Muscle layer of duodenum (tissue), 2 donors: ENCODE results near the gene TBPL2.
"Not testable (repeated sequence)": the region's sequence is repeated elsewhere in the genome, so short reads cannot be mapped to it uniquely, and the experiment has no call there.

Source experiments
- H3K27ac ChIP-seq: one replicate; pipeline ENCODE4 v1.7.0; 2013; ENCODE audit warnings: mild to moderate bottlenecking, low read length
- H3K27me3 ChIP-seq: one replicate; pipeline ENCODE4 v1.7.0; 2013; ENCODE audit warnings: low read depth, mild to moderate bottlenecking, control low read depth, low read length
- H3K36me3 ChIP-seq, 2 donors: one replicate each; pipeline ENCODE4 v1.7.0; 2013; ENCODE audit warnings: low read length in 2 of 2, control low read depth in 1 of 2, mild to moderate bottlenecking in 1 of 2; ENCODE audit not compliant: insufficient read depth in 2 of 2, control insufficient read depth in 1 of 2
- H3K4me1 ChIP-seq, 2 donors: one replicate each; pipeline ENCODE4 v1.7.0; 2013; ENCODE audit warnings: low read length in 2 of 2, mild to moderate bottlenecking in 2 of 2, control low read depth in 1 of 2, moderate library complexity in 1 of 2; ENCODE audit not compliant: insufficient read depth in 2 of 2, control insufficient read depth in 1 of 2
- H3K4me3 ChIP-seq, 2 donors: one replicate each; pipeline ENCODE4 v1.7.0; 2013; ENCODE audit warnings: low read length in 2 of 2, low read depth in 1 of 2, mild to moderate bottlenecking in 1 of 2
- H3K9me3 ChIP-seq, 2 donors: one replicate each; pipeline ENCODE4 v1.7.0; 2013; ENCODE audit warnings: low read length in 2 of 2, control low read depth in 1 of 2, mild to moderate bottlenecking in 1 of 2; ENCODE audit not compliant: control insufficient read depth in 1 of 2
- donor health status: healthy.

Gene TBPL2

DNA sequence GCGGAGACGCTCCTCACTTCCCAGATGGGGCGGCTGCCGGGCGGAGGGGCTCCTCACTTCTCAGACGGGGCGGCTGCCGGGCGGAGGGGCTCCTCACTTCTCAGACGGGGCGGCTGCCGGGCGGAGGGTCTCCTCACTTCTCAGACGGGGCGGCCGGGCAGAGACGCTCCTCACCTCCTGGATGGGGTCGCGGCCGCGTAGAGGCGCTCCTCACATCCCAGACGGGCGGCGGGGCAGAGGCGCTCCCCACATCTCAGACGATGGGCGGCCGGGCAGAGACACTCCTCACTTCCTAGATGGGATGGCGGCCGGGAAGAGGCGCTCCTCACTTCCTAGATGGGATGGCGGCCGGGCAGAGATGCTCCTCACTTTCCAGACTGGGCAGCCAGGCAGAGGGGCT is 16.0 kb upstream of the TBPL2 start:
- not testable (repeated sequence) for H3K27ac ChIP-seq, H3K4me3 ChIP-seq, H3K36me3 ChIP-seq, H3K9me3 ChIP-seq, H3K27me3 ChIP-seq
- peaks cover 11 to 13% of the 10 kb centered on the region in 2 donors for H3K4me1 ChIP-seq

DNA sequence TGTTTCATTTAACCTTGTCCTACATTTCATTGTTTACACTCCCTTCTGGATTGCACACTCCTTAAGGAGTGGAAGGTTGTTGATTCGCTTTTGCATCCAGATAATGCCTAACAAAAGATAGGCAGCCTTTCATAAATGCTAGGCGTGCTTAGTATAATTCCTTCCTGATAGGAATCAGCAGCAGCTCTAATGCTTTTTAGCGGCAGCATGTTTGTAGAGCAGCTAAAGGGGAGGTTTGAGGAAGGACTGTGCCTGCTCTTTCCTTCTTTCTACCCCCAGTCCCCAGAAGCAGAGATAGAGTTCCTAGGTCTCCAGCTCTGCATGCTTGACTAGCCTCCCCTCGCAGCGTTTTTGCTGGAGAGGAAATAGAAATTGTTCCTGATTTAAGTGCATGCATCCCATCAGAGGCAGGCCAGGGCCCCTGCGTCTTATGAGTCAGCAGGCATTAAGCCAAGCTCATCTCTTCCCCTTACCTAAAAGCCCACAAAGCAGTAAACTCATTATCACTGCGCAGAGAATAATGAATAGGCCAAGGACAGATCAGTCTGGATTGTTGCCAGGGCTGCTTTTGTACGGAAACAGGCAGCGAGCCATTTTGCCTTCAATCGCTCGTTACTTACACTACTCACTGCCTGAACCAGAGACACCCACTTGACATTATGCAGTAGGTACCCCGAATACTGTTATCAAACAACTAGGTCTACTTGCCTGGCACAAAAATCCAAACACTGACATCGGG is 14.0 kb upstream of the TBPL2 start:
- Histone ChIP-seq H3K36me3 (no peaks in the 10 kb centered on the region), H3K27ac (no peak overlapping the region), H3K4me3 (no peak overlapping the region), H3K9me3 (no peaks in the 10 kb centered on the region), H3K27me3 (no peaks in the 10 kb centered on the region), H3K4me1 (peaks cover 11 to 13% of the 10 kb centered on the region in 2 donors)

DNA sequence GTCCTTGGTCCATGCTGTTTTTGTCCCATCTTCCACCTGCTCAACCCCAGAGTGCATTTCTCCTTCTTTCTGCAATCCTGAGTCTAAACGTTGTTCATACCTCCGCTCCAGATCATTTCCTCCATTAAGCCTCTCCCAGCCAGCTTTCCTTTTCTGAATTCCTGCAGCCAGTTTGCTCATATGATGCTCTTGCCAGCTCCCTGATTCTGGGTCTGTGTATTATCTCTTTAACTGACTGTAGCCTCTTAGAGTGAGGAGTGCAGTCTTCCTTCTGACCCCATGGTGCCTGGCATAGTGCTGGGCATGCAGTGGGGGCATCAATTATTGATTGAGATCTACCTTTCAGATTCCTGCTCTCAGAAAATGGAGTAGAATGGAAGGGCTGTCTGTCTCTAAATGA is 11.5 kb upstream of the TBPL2 start:
- Histone ChIP-seq H3K4me3 (no peak overlapping the region), H3K9me3 (no peaks in the 10 kb centered on the region), H3K27me3 (no peaks in the 10 kb centered on the region), H3K36me3 (no peaks in the 10 kb centered on the region), H3K4me1 (peaks cover 11 to 13% of the 10 kb centered on the region in 2 donors), H3K27ac (no peak overlapping the region)

DNA sequence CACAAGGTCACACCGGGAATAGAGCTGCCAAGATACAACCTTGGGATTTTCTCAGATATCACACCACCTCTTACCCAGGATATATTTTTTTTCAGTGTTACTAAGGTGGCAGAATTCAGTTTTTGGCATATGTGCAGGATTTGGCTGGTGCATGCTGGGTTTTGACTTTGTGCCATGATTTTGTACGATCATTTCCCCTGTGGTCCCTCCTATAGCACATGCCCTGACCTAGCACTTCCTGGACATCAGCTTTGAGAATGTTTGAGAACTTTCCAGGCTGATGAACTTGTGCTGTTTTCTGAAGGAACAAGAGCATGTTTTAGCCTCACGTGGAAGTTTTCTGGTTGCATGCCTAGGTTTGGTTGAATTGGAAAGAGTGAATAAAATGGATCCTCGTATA is 11.0 kb upstream of the TBPL2 start:
- Histone ChIP-seq H3K27me3 (no peaks in the 10 kb centered on the region), H3K4me1 (peaks cover 11 to 13% of the 10 kb centered on the region in 2 donors), H3K36me3 (no peaks in the 10 kb centered on the region), H3K9me3 (no peaks in the 10 kb centered on the region), H3K27ac (no peak overlapping the region), H3K4me3 (no peak overlapping the region)

DNA sequence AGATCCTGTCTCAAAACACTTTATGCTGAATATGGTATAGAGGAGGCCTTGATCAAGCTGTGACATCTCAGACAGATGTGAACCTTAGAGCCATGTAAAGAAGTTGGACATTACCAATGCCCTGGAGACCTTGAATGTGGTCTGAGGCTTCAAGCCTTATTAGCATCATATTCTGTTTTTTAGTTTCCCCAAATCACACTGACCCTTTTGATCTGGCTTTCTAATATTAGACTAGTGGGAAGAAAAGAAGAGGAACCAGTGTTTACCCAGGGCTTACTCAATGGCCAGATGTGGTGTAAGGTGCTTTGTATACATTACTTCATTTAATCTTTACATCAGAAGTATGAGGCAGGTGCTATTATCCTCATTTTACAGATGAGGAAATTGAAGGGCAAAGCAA is 10.6 kb upstream of the TBPL2 start:
- Histone ChIP-seq H3K4me3 (no peak overlapping the region), H3K36me3 (no peaks in the 10 kb centered on the region), H3K27me3 (no peaks in the 10 kb centered on the region), H3K27ac (no peak overlapping the region), H3K9me3 (no peaks in the 10 kb centered on the region), H3K4me1 (peaks cover 11 to 13% of the 10 kb centered on the region in 2 donors)

DNA sequence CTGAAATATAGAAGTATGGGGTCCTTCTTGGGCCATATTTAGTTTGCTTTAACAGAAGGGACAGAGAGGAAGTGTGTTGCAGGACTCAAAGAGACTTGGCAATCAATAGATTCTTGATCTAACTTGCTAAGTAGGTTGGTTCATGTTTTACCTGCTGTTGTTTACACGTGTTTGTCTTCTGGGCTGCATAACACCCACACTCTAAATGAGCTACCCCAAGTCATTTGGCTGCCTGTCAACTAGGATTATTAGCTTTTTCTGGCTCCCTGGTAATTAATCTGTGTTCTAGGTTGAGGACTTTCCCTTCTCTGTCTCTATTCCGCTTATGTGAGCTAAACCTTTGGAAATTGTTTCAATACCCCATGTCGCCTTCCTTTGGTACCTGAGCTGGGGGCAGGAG is 10.1 kb upstream of the TBPL2 start:
- H3K4me1 ChIP-seq, result peaks cover 11 to 13% of the 10 kb centered on the region in 2 donors
- no peak overlapping the region for H3K4me3 ChIP-seq
- no peak overlapping the region for H3K27ac ChIP-seq
- H3K36me3 ChIP-seq, result no peaks in the 10 kb centered on the region
- H3K9me3 ChIP-seq, result no peaks in the 10 kb centered on the region
- H3K27me3 ChIP-seq, result no peaks in the 10 kb centered on the region

DNA sequence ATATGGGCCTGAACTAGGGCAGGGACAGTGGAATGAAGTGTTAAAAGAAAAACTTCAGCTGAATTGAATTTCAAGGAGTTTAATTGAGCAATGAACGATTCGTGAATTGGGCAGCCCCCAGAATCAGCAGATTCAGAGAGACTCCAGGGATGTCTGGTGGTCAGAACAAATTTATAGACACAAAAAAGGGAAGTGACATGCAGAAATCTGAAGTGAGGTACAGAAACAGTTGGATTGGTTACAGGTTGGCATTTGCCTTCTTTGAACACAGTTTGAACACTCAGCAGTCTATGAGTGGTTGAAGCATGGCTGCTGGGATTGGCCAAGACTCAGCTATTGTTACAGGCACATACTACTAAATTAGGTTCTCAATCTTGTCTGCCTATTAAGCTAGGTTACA is 9.7 kb upstream of the TBPL2 start:
- Histone ChIP-seq H3K36me3 (no peaks in the 10 kb centered on the region), H3K4me3 (no peak overlapping the region), H3K27me3 (no peaks in the 10 kb centered on the region), H3K9me3 (no peaks in the 10 kb centered on the region), H3K4me1 (peaks cover 11 to 13% of the 10 kb centered on the region in 2 donors), H3K27ac (no peak overlapping the region)

DNA sequence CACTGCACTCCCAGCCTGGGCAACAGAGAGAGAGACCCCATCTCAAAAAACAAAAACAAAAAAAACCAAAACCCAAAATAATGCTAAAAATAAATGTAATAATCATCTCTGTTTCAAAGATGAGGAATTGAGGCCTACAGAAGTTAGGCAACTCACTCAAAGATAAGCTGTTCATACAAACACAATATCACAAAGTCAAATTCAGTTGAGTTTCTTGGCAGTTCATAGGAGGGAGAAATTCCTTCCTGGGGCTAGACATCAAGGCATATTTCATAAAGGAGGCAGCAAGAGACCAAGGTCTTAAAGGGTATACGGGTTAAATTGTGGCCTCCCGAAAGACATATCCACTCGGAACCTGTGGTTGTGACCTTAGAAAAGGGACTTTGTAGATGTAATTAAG is 8.7 kb upstream of the TBPL2 start:
- no peaks in the 10 kb centered on the region for H3K36me3 ChIP-seq
- no peaks in the 10 kb centered on the region for H3K27me3 ChIP-seq
- peaks cover 4 to 6% of the 10 kb centered on the region in 2 donors for H3K4me1 ChIP-seq
- H3K4me3 ChIP-seq, result no peak overlapping the region
- no peak overlapping the region for H3K27ac ChIP-seq
- H3K9me3 ChIP-seq, result no peaks in the 10 kb centered on the region

DNA sequence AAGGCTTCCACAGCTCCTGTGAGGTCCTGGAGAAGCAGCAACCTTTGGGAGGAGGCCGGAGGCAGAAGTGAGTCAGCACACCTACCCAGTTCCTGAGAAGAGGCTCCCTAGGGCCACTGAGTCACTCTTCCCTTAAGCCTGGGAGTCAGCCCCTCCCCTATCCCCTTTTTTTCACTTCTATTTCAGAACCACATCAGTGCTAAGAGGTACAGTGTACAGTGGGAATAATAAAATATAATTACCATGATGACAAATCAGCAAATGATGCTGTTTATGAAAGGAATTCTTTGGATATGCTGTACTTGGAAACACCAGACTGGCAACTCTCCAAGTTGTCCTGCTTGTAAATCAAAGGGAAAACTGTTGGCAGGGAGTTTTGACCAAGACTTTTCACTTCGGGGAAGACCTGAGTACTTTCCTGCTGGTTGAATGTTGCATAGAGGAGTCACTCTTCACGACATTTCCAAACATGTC is 7.8 kb upstream of the TBPL2 start:
- no peaks in the 10 kb centered on the region for H3K27me3 ChIP-seq

DNA sequence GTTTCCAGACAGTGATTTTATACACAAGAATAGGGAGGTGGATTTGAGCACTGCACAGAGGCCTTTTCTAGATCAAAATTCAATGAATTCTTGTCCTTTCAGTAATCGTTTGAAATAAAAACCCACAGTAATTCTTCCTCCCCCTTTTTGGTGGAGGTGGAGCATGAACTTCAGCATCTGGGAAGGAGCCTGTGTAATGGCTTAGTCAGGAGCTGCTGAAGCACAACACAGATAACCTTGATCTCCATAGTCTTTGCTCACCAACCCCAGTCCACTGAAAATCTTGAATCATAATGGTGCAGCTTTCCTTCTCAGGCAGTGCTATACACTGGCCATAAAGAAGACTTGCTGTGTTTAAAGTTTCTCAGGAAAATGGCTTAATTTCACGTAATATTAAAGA is 6.4 kb upstream of the TBPL2 start:
- Histone ChIP-seq H3K27me3 (no peaks in the 10 kb centered on the region), H3K4me3 (no peak overlapping the region), H3K36me3 (no peaks in the 10 kb centered on the region), H3K4me1 (peaks cover 0 to under 1% of the 10 kb centered on the region in 2 donors), H3K9me3 (no peaks in the 10 kb centered on the region), H3K27ac (no peak overlapping the region)

More for the DNA sequence above, 7.8 kb upstream of the TBPL2 start:
- Histone ChIP-seq H3K4me3 (no peak overlapping the region), H3K9me3 (no peaks in the 10 kb centered on the region), H3K27ac (no peak overlapping the region), H3K36me3 (no peaks in the 10 kb centered on the region), H3K4me1 (peaks cover 0 to 4% of the 10 kb centered on the region in 2 donors)

DNA sequence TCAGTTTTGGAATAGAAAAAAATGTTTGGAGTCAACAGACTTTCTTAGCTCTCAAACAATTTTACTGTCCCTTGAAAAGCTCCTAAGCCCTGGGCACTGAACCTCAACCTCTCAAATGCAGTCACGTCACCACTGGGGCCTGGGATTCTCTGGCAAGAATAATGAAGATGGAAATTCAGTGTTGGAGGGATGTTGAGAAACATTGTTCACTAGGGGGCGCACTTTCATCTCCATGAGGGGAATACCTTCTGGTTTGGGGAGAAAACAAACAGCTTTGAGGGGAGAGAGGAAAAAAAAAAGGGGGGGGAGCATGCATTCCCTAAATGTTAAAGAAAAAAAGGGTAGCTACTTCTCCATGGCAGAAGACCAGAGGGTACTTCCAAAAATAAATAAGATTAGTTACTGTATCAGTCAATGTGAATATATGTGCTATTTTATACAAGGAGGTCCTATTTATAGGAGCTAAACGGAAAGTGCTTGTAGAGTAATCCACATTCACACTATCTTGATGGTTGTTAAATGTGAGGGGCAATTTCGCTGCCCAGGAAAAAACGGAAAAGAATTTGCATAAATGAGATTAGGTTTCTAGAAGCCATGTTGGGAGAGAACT is 5.8 kb upstream of the TBPL2 start:
- H3K4me1 ChIP-seq, result no peaks in the 10 kb centered on the region
- H3K9me3 ChIP-seq, result no peaks in the 10 kb centered on the region
- H3K4me3 ChIP-seq, result no peak overlapping the region
- H3K36me3 ChIP-seq, result no peaks in the 10 kb centered on the region
- H3K27ac ChIP-seq, result no peak overlapping the region
- no peaks in the 10 kb centered on the region for H3K27me3 ChIP-seq

DNA sequence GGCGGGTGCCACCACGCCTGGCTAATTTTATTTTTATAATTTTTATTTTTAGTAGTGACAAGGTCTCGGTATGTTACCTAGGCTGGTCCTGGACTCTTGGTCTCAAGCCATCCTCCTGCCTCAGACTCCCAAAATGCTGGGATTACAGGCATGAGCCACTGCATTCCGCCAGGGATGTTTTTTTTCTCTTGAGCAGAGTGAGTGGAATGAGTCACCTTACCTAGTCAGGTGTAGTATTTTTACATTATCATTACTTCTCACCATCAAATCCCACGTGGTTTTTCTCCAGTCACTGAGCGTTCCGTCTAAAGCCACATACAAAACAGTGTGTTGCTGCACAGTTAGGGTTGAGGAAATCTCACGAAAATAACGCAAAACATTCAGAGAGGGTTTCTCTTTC is 870 bp upstream of the TBPL2 start:
- H3K4me3 ChIP-seq, result no peak overlapping the region
- no peaks in the 10 kb centered on the region for H3K36me3 ChIP-seq
- no peaks in the 10 kb centered on the region for H3K4me1 ChIP-seq
- no peaks in the 10 kb centered on the region for H3K27me3 ChIP-seq
- H3K27ac ChIP-seq, result no peak overlapping the region
- H3K9me3 ChIP-seq, result no peaks in the 10 kb centered on the region
